Measurements from ENCODE around the gene APOBEC4.

APOBEC4 gene

GRCh38 chr1:183634429-183635065 lies 18.6 kb downstream of the APOBEC4 start:
- peaks cover 39% of the 10 kb centered on the region for H3K36me3 ChIP-seq (replicated peaks; ENCODE audit: low read depth, low read length)
- H3K9ac ChIP-seq (ENCODE audit: low read length), result peak overlapping the region; percentile 98
- no peak overlapping the region for H2AFZ ChIP-seq (ENCODE audit: low read depth, low read length)
- no peaks in the 10 kb centered on the region; the same call in 1 of the 2 replicates for H3K27me3 ChIP-seq (ENCODE audit: low read depth, low read length)
- H3K4me2 ChIP-seq (ENCODE audit: low read length), result peak overlapping the region; percentile 86
- H3K4me1 ChIP-seq (ENCODE audit: low read length), result peaks cover 36% of the 10 kb centered on the region
- peaks cover 60% of the 10 kb centered on the region for H3K79me2 ChIP-seq (ENCODE audit: low read length)
- H3K27ac ChIP-seq (ENCODE audit: low read length), result peak overlapping the region; percentile 94
- H3K4me3 ChIP-seq (ENCODE audit: low read length), result peak overlapping the region; percentile 87
- no peak for TF ChIP-seq EZH2phosphoT487 (IDR thresholded peaks at IDR 0.05; ENCODE audit: low read depth)
- no peak for TF ChIP-seq CTCF (IDR thresholded peaks at IDR 0.05; ENCODE audit: low read depth, low read length)
- peaks cover 38% of the 10 kb centered on the region for H4K20me1 ChIP-seq (ENCODE audit: insufficient read depth, low read length)
- H3K9me3 ChIP-seq (ENCODE audit: insufficient read depth, low read length), result no peaks in the 10 kb centered on the region

- Histone ChIP-seq H3K27ac (ENCODE audit: low read length) (peak overlapping the region; percentile 94), H3K4me2 (ENCODE audit: low read length) (peak overlapping the region; percentile 86), H4K20me1 (ENCODE audit: insufficient read depth, low read length) (peaks cover 45% of the 10 kb centered on the region), H3K27me3 (ENCODE audit: low read depth, low read length) (no peaks in the 10 kb centered on the region; the same call in 1 of the 2 replicates), H3K4me3 (ENCODE audit: low read length) (peak overlapping the region; percentile 87), H3K4me1 (ENCODE audit: low read length) (peaks cover 36% of the 10 kb centered on the region), H3K9me3 (ENCODE audit: insufficient read depth, low read length) (no peaks in the 10 kb centered on the region), H3K79me2 (ENCODE audit: low read length) (peaks cover 68% of the 10 kb centered on the region), H3K9ac (ENCODE audit: low read length) (peak overlapping the region; percentile 98), H3K36me3 (replicated peaks; ENCODE audit: low read depth, low read length) (peaks cover 46% of the 10 kb centered on the region), H2AFZ (ENCODE audit: low read depth, low read length) (no peak overlapping the region)
- TF ChIP-seq EZH2phosphoT487 (IDR thresholded peaks at IDR 0.05; ENCODE audit: low read depth) (no peak), CTCF (IDR thresholded peaks at IDR 0.05; ENCODE audit: low read depth, low read length) (peak; percentile 48)
Measured at GRCh38 chr1:183633676-183634343, 19.3 kb downstream of the APOBEC4 start.

- peak overlapping the region; percentile 87 for H3K4me3 ChIP-seq (ENCODE audit: low read length)
- H3K4me1 ChIP-seq (ENCODE audit: low read length), result peaks cover 36% of the 10 kb centered on the region
- no peak overlapping the region for H2AFZ ChIP-seq (ENCODE audit: low read depth, low read length)
- H3K36me3 ChIP-seq (replicated peaks; ENCODE audit: low read depth, low read length), result peaks cover 52% of the 10 kb centered on the region
- H4K20me1 ChIP-seq (ENCODE audit: insufficient read depth, low read length), result peaks cover 53% of the 10 kb centered on the region
- H3K27me3 ChIP-seq (ENCODE audit: low read depth, low read length), result no peaks in the 10 kb centered on the region; the same call in 1 of the 2 replicates
- TF ChIP-seq EZH2phosphoT487 (IDR thresholded peaks at IDR 0.05; ENCODE audit: low read depth) (no peak), CTCF (IDR thresholded peaks at IDR 0.05; ENCODE audit: low read depth, low read length) (no peak)
- H3K9me3 ChIP-seq (ENCODE audit: insufficient read depth, low read length), result no peaks in the 10 kb centered on the region
- H3K27ac ChIP-seq (ENCODE audit: low read length), result peak overlapping the region; percentile 94
- peak overlapping the region; percentile 86 for H3K4me2 ChIP-seq (ENCODE audit: low read length)
- peak overlapping the region; percentile 98 for H3K9ac ChIP-seq (ENCODE audit: low read length)
- peaks cover 76% of the 10 kb centered on the region for H3K79me2 ChIP-seq (ENCODE audit: low read length)
Measured at GRCh38 chr1:183632964-183633363, 20.2 kb downstream of the APOBEC4 start.

- Histone ChIP-seq H3K79me2 (ENCODE audit: low read length) (peaks cover 81% of the 10 kb centered on the region), H3K4me2 (ENCODE audit: low read length) (peak overlapping the region; percentile 86), H3K36me3 (replicated peaks; ENCODE audit: low read depth, low read length) (peaks cover 58% of the 10 kb centered on the region), H4K20me1 (ENCODE audit: insufficient read depth, low read length) (peaks cover 53% of the 10 kb centered on the region), H3K9me3 (ENCODE audit: insufficient read depth, low read length) (no peaks in the 10 kb centered on the region), H3K4me3 (ENCODE audit: low read length) (peak overlapping the region; percentile 87), H3K27me3 (ENCODE audit: low read depth, low read length) (no peaks in the 10 kb centered on the region; the same call in 1 of the 2 replicates), H3K9ac (ENCODE audit: low read length) (peak overlapping the region; percentile 98), H2AFZ (ENCODE audit: low read depth, low read length) (no peak overlapping the region), H3K27ac (ENCODE audit: low read length) (0 out of 2 replicates have a peak overlapping the region, but pooled peaks have one; percentile 2), H3K4me1 (ENCODE audit: low read length) (peaks cover 34% of the 10 kb centered on the region)
- TF ChIP-seq EZH2phosphoT487 (IDR thresholded peaks at IDR 0.05; ENCODE audit: low read depth) (no peak), CTCF (IDR thresholded peaks at IDR 0.05; ENCODE audit: low read depth, low read length) (no peak)
Measured at GRCh38 chr1:183632114-183632513, 21.0 kb downstream of the APOBEC4 start.
